Upper lobe of left lung (tissue), 6 donors: ENCODE data around the gene OGFRL1. TPM values are rescaled to one million over a fixed set of nuclear protein-coding genes. Genes with fewer than 3 reads are reported as not detected.
"Not testable (repeated sequence)": the region's sequence is repeated elsewhere in the genome, so short reads cannot be mapped to it uniquely, and the experiment has no call there.

ENCODE experiments used
- ATAC-seq, 2 donors: fragments of 200-7000 bp; cut with Tn5 transposase; one replicate each; pipeline ENCODE4 v1.9.1; 2022; ENCODE audit warnings: mild to moderate bottlenecking in 2 of 2, moderate library complexity in 2 of 2; ENCODE audit not compliant: low FRiP score in 2 of 2
- DNase-seq, 2 donors: peaks; one replicate each; pipeline ENCODE4 v3.0.0-alpha.2; 2019 to 2020
- H3K27ac ChIP-seq, 4 donors: fragments of 200-600 bp; sonication (generic); one replicate each; pipeline ENCODE4 v1.5.1; 2016 to 2019
- H3K27me3 ChIP-seq, 4 donors: fragments of 200-600 bp; sonication (generic); one replicate each; pipeline ENCODE4 v1.5.1; 2017 to 2019
- H3K36me3 ChIP-seq, 4 donors: fragments of 200-600 bp; sonication (generic); one replicate each; pipeline ENCODE4 v1.5.1; 2016 to 2019
- H3K4me1 ChIP-seq, 4 donors: fragments of 200-600 bp; sonication (generic); one replicate each; pipeline ENCODE4 v1.5.1; 2018 to 2019
- H3K4me3 ChIP-seq, 4 donors: fragments of 200-600 bp; sonication (generic); one replicate each; pipeline ENCODE4 v1.5.1; 2017 to 2019; ENCODE audit warnings: mild to moderate bottlenecking in 2 of 4, moderate library complexity in 1 of 4
- H3K9me3 ChIP-seq, 4 donors: fragments of 200-600 bp; sonication (generic); one replicate each; pipeline ENCODE4 v1.5.1; 2018 to 2019
- CTCF ChIP-seq, 6 experiments: fragments of 450-650 bp in 4 of 6; fragments of 200-600 bp in 2 of 6; sonication (generic) in 2 of 6; IDR thresholded peaks; one replicate each; pipeline ENCODE4 v1.5.1; 2016 to 2019; ENCODE audit warnings: antibody characterized with exemption in 6 of 6
- EP300 ChIP-seq, 4 donors: sonication (generic); formaldehyde crosslinking; IDR thresholded peaks; one replicate each; pipeline ENCODE4 v1.5.1; 2017; ENCODE audit warnings: antibody characterized with exemption in 4 of 4, control low read depth in 2 of 4
- POLR2A ChIP-seq, 4 donors: fragments of 450-650 bp; IDR thresholded peaks; one replicate each; pipeline ENCODE4 v1.5.1; 2016 to 2017; ENCODE audit warnings: antibody characterized with exemption in 4 of 4, mild to moderate bottlenecking in 2 of 4
- POLR2AphosphoS5 ChIP-seq, 2 donors: sonication (generic); formaldehyde crosslinking; IDR thresholded peaks; one replicate each; pipeline ENCODE4 v1.5.1; 2017; ENCODE audit warnings: antibody characterized with exemption in 2 of 2
- WGBS, 2 donors: methylation state at CpG; one replicate each; pipeline ENCODE4 v1.1.5; 2017 to 2018; 5-methylcytosine and 5-hydroxymethylcytosine counted together
- total RNA-seq, 6 donors: library from RNA; depleted of rRNA in 4 of 6; stranded (reverse); fragments of >200 nt in 4 of 6; gene quantifications; one replicate each; pipeline versions ENCODE4 v1.1.0 to v1.2.1, GENCODE V29; 2016 to 2021
- donor health status: DM: no; HTN: no; CAD: no; lungs with moderate emphysema.
- donor health status: DM: no; HTN: yes; CAD: no; lungs with severe emphysema.

The OGFRL1 gene
- total RNA-seq, 6 donors from 2014 or later, result 11.5 to 36.1 (median 22.0) TPM

GRCh38 chr6:71254323-71254722 is 34.3 kb upstream of the OGFRL1 start:
- H3K4me3 ChIP-seq, result no peak overlapping the region
- H3K9me3 ChIP-seq, result no peaks in the 10 kb centered on the region
- no peaks in the 10 kb centered on the region for H3K27me3 ChIP-seq
- 39 to 63% methylated on average over 3 of the region's 3 CpGs for WGBS, 2 donors
- TF ChIP-seq POLR2AphosphoS5 (IDR thresholded peaks at IDR 0.05) (no peak), EP300 (IDR thresholded peaks at IDR 0.05) (no peak), POLR2A (IDR thresholded peaks at IDR 0.05) (no peak), CTCF (IDR thresholded peaks at IDR 0.05) (no peak)
- no peak overlapping the region for H3K27ac ChIP-seq
- no peaks in the 10 kb centered on the region for H3K36me3 ChIP-seq
- ATAC-seq (no peak), DNase-seq (no peak)
- H3K4me1 ChIP-seq, result peaks cover 15 to 28% (median 23%) of the 10 kb centered on the region in 4 donors

- TF ChIP-seq POLR2A (IDR thresholded peaks at IDR 0.05), result no peak
- no peak for TF ChIP-seq POLR2AphosphoS5 (IDR thresholded peaks at IDR 0.05)
- TF ChIP-seq EP300 (IDR thresholded peaks at IDR 0.05), result no peak
- no peak for TF ChIP-seq CTCF (IDR thresholded peaks at IDR 0.05)
- Histone ChIP-seq H3K27ac (no peak overlapping the region), H3K4me3 (no peak overlapping the region), H3K9me3 (no peaks in the 10 kb centered on the region), H3K27me3 (no peaks in the 10 kb centered on the region), H3K4me1 (peaks cover 0 to 6% (median 0%) of the 10 kb centered on the region in 4 donors), H3K36me3 (no peaks in the 10 kb centered on the region)
- ATAC-seq (no peak), DNase-seq (no peak)
- WGBS, 2 donors, result 65 to 81% methylated on average over 4 to 7 of the region's 7 CpGs
Measured at GRCh38 chr6:71258078-71258866, 30.3 kb upstream of the OGFRL1 start.

DNA sequence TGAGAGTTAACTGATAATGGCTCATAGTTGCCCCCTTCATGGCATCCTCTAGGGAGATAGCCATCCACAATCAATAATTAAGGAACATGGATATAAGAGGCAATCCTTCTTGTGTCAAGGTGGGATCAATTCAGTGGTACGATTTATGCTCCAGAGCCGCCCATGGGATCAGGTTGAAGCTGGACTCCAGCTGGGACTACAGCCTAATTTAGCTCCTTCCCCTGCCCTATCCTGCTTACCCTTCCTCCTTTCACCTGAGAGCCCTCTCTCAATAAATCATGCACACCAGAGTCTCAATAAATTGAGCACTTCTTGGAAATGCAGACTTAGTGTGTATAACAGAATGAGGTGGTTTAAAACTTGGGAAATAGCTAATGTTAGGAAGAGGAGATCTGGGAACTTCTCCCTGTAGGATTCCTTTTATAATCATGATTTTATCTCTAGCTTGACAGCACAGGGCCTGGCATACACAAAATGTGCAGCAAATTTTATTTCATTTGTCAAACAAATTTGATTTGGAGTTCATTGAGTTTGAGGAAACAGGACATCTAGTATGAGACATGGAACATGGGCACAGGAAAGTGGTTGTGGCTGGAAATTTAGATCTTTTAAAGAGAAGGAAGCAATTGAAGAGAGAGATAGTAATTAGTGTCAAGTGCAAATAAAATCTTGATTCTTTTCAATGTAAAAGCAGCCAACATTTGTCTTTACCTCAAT is 28.6 kb upstream of the OGFRL1 start:
- 94 to 95% methylated on average over 2 of the region's 2 CpGs for WGBS, 2 donors
- no peak overlapping the region for H3K27ac ChIP-seq
- no peaks in the 10 kb centered on the region for H3K4me1 ChIP-seq
- no peaks in the 10 kb centered on the region for H3K36me3 ChIP-seq
- no peak for TF ChIP-seq EP300 (IDR thresholded peaks at IDR 0.05)
- TF ChIP-seq POLR2AphosphoS5 (IDR thresholded peaks at IDR 0.05), result no peak
- TF ChIP-seq POLR2A (IDR thresholded peaks at IDR 0.05), result no peak
- no peak for TF ChIP-seq CTCF (IDR thresholded peaks at IDR 0.05)
- H3K27me3 ChIP-seq, result no peaks in the 10 kb centered on the region
- H3K9me3 ChIP-seq, result no peaks in the 10 kb centered on the region
- no peak for ATAC-seq
- H3K4me3 ChIP-seq, result no peak overlapping the region
- DNase-seq, result no peak

DNA sequence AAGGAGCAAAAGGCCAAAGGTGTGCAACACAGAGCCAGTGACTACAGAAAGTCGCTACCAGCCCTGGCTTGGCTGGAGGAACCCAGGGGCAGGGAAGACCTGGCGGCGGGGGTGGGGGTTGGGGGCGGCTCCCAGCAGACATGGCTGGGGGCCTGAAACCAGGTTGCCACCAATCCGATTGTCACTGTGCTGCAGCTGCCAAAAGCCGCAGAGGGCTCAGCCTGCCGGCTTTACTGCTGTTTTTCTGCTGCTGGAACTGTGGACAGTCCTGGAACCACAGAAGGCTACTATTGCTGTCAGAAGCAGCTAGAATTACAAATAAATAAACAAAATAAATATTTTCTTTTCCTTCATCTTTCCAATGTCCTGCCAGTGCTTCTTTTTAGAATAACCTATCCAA is 25.7 kb upstream of the OGFRL1 start:
- Histone ChIP-seq H3K27me3 (no peaks in the 10 kb centered on the region), H3K4me3 (no peak overlapping the region), H3K9me3 (no peaks in the 10 kb centered on the region), H3K27ac (no peak overlapping the region), H3K4me1 (no peaks in the 10 kb centered on the region), H3K36me3 (no peaks in the 10 kb centered on the region)
- ATAC-seq (no peak), DNase-seq (peak in 1 of 2 donors; percentile 25)
- TF ChIP-seq POLR2AphosphoS5 (IDR thresholded peaks at IDR 0.05) (no peak), CTCF (IDR thresholded peaks at IDR 0.05) (no peak), EP300 (IDR thresholded peaks at IDR 0.05) (no peak), POLR2A (IDR thresholded peaks at IDR 0.05) (no peak)
- 74 to 89% methylated on average over 4 to 7 of the region's 7 CpGs for WGBS, 2 donors

GRCh38 chr6:71266392-71266791 is 22.2 kb upstream of the OGFRL1 start:
- not testable (repeated sequence) for H3K27me3 ChIP-seq, H3K4me3 ChIP-seq, H3K4me1 ChIP-seq, H3K9me3 ChIP-seq, ATAC-seq, H3K27ac ChIP-seq, H3K36me3 ChIP-seq
- DNase-seq, result peak in 1 of 2 donors; percentile 54
- WGBS, 2 donors, result 97 to 98% methylated on average over 9 to 19 of the region's 24 CpGs
